Astrocyte of the cerebellum (primary cell): ENCODE data around the gene MST1R.

ENCODE experiments used
- DNase-seq: peaks from one replicate; pipeline ENCODE4 v3.0.0-alpha.2; 2011; ENCODE audit warnings: low read depth
- H3K4me3 ChIP-seq: 2 replicates; pipeline ENCODE4 v1.5.1; 2011; ENCODE audit warnings: mild to moderate bottlenecking, low read depth, low read length, moderate library complexity
- in situ Hi-C: cut with HindIII; loops from 2 replicates; pipeline ENCODE4 v1.10.0; 2017; ENCODE audit warnings: low sequenced_read_pairs
- TF ChIP-seq, protein P1 (sequence below): IDR thresholded peaks from 2 replicates; pipeline ENCODE4 v1.5.1; 2012; ENCODE audit warnings: low read length, low read depth, moderate library complexity, mild to moderate bottlenecking; ENCODE audit errors: missing control alignments

Gene MST1R

DNA sequence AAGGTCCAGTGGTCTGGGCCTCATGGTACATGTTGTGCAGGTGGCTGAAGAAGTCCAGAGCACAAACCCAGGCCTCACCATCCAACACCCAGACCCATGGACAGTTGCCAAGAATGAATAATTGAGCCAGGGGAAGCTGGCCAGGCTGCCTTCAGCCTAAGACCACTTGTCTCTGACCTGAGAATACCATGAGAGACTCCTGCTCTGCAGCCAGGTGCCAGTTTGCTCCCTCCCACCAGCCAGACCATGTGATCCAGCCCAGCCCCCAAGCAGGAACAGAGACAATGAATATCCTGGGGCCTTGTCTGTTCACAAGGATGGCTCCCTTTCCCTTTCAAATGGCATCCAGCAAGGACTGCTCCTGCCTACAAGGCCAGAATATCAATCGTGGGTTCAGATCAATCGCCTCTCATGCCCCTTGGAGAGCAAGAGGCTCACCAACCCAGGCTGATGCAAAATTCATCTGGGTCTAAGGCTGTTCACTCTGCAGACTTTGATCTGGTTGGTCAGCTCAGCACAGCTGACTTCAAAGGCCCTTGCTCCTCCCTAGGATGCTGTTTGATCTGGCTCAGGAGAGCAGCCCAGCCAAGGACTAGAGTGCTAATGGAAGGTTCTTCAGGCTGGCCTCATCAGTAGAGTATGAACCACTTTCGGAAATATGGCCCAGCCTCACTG is 60.7 kb downstream of the MST1R start:
- no peak overlapping the region for H3K4me3 ChIP-seq
- TF ChIP-seq, protein P1, sequence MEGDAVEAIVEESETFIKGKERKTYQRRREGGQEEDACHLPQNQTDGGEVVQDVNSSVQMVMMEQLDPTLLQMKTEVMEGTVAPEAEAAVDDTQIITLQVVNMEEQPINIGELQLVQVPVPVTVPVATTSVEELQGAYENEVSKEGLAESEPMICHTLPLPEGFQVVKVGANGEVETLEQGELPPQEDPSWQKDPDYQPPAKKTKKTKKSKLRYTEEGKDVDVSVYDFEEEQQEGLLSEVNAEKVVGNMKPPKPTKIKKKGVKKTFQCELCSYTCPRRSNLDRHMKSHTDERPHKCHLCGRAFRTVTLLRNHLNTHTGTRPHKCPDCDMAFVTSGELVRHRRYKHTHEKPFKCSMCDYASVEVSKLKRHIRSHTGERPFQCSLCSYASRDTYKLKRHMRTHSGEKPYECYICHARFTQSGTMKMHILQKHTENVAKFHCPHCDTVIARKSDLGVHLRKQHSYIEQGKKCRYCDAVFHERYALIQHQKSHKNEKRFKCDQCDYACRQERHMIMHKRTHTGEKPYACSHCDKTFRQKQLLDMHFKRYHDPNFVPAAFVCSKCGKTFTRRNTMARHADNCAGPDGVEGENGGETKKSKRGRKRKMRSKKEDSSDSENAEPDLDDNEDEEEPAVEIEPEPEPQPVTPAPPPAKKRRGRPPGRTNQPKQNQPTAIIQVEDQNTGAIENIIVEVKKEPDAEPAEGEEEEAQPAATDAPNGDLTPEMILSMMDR = no peak
- DNase-seq = no peak
- in situ Hi-C loops = no loop called here

- H3K4me3 ChIP-seq = no peak overlapping the region
- DNase-seq = no peak
- in situ Hi-C loops = no loop called here
- TF ChIP-seq, protein P1 = no peak
These were observed 61.9 kb downstream of the MST1R start for GRCh38 chr3:49841806-49842205.

- DNase-seq = no peak
- in situ Hi-C loops = no loop called here
- TF ChIP-seq, protein P1 = peak; percentile 52
- no peak overlapping the region for H3K4me3 ChIP-seq
These were observed 62.5 kb downstream of the MST1R start for GRCh38 chr3:49841126-49841696.

GRCh38 chr3:49840388-49840787 is 63.3 kb downstream of the MST1R start:
- TF ChIP-seq, protein P1 = no peak
- DNase-seq = no peak
- in situ Hi-C loops = no loop called here
- no peak overlapping the region for H3K4me3 ChIP-seq

GRCh38 chr3:49839193-49839809 is 64.4 kb downstream of the MST1R start:
- no peak overlapping the region for H3K4me3 ChIP-seq
- in situ Hi-C loops = no loop called here
- DNase-seq = peak; percentile 63
- TF ChIP-seq, protein P1 = peak; percentile 87
